Calu3 (cell line): ENCODE data around the gene MYL1. TPM values are rescaled to one million over a fixed set of nuclear protein-coding genes. Genes with fewer than 3 reads are reported as not detected.

ENCODE experiments used
- BruUV-seq: library from RNA; stranded (reverse); fragments of 400-500 nt; replicated peaks from 2 replicates; lab custom pipeline; 2021; lab: Mats Ljungman, UMichigan
- CTCF ChIA-PET: fragments of 300-600 bp; sonication (Branson Sonifier 250); formaldehyde crosslinking; loops from one replicate; lab custom pipeline; 2022; ENCODE audit warnings: antibody characterized with exemption; lab: Charles Lee
- DNase-seq: peaks from one replicate; pipeline ENCODE4 v3.0.0; 2022
- H3K27ac Mint-ChIP-seq: one replicate; pipeline ENCODE4 v1.8.0; 2022; ENCODE audit warnings: mixed read lengths; ENCODE audit not compliant: unreplicated experiment
- H3K27me3 Mint-ChIP-seq: one replicate; pipeline ENCODE4 v1.8.0; 2022; ENCODE audit warnings: mixed read lengths; ENCODE audit not compliant: unreplicated experiment
- H3K36me3 Mint-ChIP-seq: one replicate; pipeline ENCODE4 v1.8.0; 2022; ENCODE audit warnings: mild to moderate bottlenecking, moderate library complexity, mixed read lengths; ENCODE audit not compliant: insufficient read depth, unreplicated experiment
- H3K4me1 Mint-ChIP-seq: one replicate; pipeline ENCODE4 v1.8.0; 2022; ENCODE audit warnings: mild to moderate bottlenecking, low read depth, mixed read lengths; ENCODE audit not compliant: unreplicated experiment
- H3K4me3 Mint-ChIP-seq: one replicate; pipeline ENCODE4 v1.8.0; 2022; ENCODE audit warnings: mild to moderate bottlenecking, low read depth, moderate library complexity, mixed read lengths; ENCODE audit not compliant: unreplicated experiment
- H3K9me3 Mint-ChIP-seq: one replicate; pipeline ENCODE4 v1.8.0; 2022; ENCODE audit warnings: low read depth, mixed read lengths; ENCODE audit not compliant: unreplicated experiment
- CTCF ChIP-seq: fragments of 200-600 bp; IDR thresholded peaks from one replicate; pipeline ENCODE4 v1.8.0; 2022; ENCODE audit warnings: antibody characterized with exemption; ENCODE audit not compliant: unreplicated experiment
- intact Hi-C: fragments of 100-400 bp; cut with micrococcal nuclease; formaldehyde crosslinking; loops from one replicate; pipeline ENCODE4 v1.10.0; 2022; ENCODE audit not compliant: unreplicated experiment
- total RNA-seq: library from RNA; stranded (reverse); gene quantifications from 2 replicates; pipeline ENCODE4 v1.2.3, GENCODE V29; 2022

The MYL1 gene
- total RNA-seq, 1 experiment from 2014 or later, result not detected

DNA sequence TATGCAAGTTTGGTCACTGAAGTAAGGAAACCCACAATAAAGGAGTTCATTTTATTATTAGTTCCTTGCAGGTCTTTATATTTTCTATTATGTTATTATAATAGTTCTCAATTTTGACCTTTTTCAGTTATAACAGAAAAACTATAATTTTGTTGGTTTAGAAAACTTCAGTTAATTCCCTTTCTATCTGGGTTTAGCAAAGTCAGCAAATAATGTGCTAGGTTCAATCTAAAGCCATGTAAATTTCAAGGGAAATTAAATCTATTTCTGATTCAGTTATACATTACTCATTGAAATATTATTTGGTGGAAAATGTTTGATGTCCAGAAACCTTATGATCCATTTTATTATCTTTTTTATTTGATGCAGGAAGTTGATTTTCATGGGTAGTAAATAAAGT is 43.7 kb downstream of the MYL1 start:
- no peaks in the 10 kb centered on the region for H3K4me1 Mint-ChIP-seq
- intact Hi-C loops, result no loop called here
- peaks cover 3% of the 10 kb centered on the region for H3K27me3 Mint-ChIP-seq
- no peak overlapping the region for H3K4me3 Mint-ChIP-seq
- no peaks in the 10 kb centered on the region for H3K9me3 Mint-ChIP-seq
- CTCF ChIA-PET, result no interaction called here
- DNase-seq, result no peak
- no peak for TF ChIP-seq CTCF
- H3K36me3 Mint-ChIP-seq, result no peaks in the 10 kb centered on the region
- no TSS peak for BruUV-seq
- no peak overlapping the region for H3K27ac Mint-ChIP-seq

DNA sequence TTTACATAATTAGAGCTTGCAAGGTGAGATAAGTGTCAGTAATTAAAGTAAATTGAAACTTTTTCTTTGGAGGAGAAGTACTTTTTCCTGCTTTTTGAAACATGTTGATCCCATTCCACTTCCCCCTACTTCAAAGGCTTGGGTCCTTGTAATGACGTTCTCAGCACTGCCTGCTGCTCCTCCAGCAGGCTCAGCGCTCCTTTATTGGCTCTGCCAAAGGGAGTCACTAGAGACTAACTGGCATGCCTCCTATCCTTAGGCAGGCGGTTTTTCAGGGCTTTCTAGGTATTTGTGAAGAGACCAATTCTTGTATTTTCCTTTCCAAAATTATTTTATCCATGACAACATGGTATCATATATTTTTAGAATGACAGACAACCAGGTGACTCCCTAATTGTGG is 45.8 kb downstream of the MYL1 start:
- BruUV-seq, result no TSS peak
- TF ChIP-seq CTCF, result no peak
- DNase-seq, result no peak
- intact Hi-C loops, result no loop called here
- Mint-ChIP-seq H3K4me1 (no peaks in the 10 kb centered on the region), H3K9me3 (no peaks in the 10 kb centered on the region), H3K4me3 (no peak overlapping the region), H3K27ac (no peak overlapping the region), H3K27me3 (no peaks in the 10 kb centered on the region), H3K36me3 (no peaks in the 10 kb centered on the region)
- CTCF ChIA-PET, result no interaction called here

DNA sequence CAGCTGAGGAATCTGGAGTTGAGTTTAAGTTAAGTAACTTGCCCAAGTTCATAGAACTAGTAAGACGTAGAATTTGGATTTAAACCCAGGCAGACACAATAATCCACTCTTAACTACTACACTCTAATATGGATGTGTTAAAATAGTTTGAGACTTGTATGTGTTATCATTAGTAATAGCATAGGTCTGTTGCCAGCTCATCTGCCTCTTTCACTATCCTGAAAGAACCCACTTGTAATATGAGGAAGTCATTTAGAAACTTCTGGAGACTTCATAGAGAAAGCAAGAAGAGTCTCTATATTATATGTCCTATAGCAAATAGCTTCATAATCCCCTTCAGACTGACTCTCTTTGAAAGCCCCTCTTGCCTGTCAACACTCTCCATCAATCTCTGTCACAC is 46.7 kb downstream of the MYL1 start:
- DNase-seq, result no peak
- H3K27ac Mint-ChIP-seq, result no peak overlapping the region
- H3K9me3 Mint-ChIP-seq, result no peaks in the 10 kb centered on the region
- no TSS peak for BruUV-seq
- no peaks in the 10 kb centered on the region for H3K4me1 Mint-ChIP-seq
- no peaks in the 10 kb centered on the region for H3K36me3 Mint-ChIP-seq
- intact Hi-C loops, result no loop called here
- no peak overlapping the region for H3K4me3 Mint-ChIP-seq
- H3K27me3 Mint-ChIP-seq, result no peaks in the 10 kb centered on the region
- no peak for TF ChIP-seq CTCF
- CTCF ChIA-PET, result no interaction called here

- H3K9me3 Mint-ChIP-seq, result no peaks in the 10 kb centered on the region
- CTCF ChIA-PET, result no interaction called here
- H3K4me3 Mint-ChIP-seq, result no peak overlapping the region
- H3K27me3 Mint-ChIP-seq, result no peaks in the 10 kb centered on the region
- BruUV-seq, result no TSS peak
- intact Hi-C loops, result no loop called here
- no peak overlapping the region for H3K27ac Mint-ChIP-seq
- no peaks in the 10 kb centered on the region for H3K4me1 Mint-ChIP-seq
- no peaks in the 10 kb centered on the region for H3K36me3 Mint-ChIP-seq
- no peak for DNase-seq
- no peak for TF ChIP-seq CTCF
These were observed 47.3 kb downstream of the MYL1 start for GRCh38 chr2:210267698-210268097.
